GM18519 (cell line): ENCODE data around the gene CAPG.
"Not testable (repeated sequence)": the region's sequence is repeated elsewhere in the genome, so short reads cannot be mapped to it uniquely, and the experiment has no call there.

Experiments used
- ATAC-seq: cut with Tn5 transposase; IDR thresholded peaks from one replicate; pipeline ENCODE4 v1.9.1; 2021; ENCODE audit warnings: mild to moderate bottlenecking, moderate library complexity; ENCODE audit not compliant: unreplicated experiment, low FRiP score

Gene CAPG

GRCh38 chr2:85398426-85399182 lies 11.6 kb downstream of the CAPG start:
- no peak for ATAC-seq

GRCh38 chr2:85397925-85398331 lies 12.2 kb downstream of the CAPG start:
- no peak for ATAC-seq

- ATAC-seq: no peak
Observed at GRCh38 chr2:85396531-85397470, 13.4 kb downstream of the CAPG start.

- ATAC-seq: no peak
Observed at GRCh38 chr2:85395912-85396475, 14.2 kb downstream of the CAPG start.

- no peak for ATAC-seq
Observed at GRCh38 chr2:85394976-85395375, 15.2 kb downstream of the CAPG start.

GRCh38 chr2:85394261-85394681 lies 15.9 kb downstream of the CAPG start:
- ATAC-seq: no peak

GRCh38 chr2:85393836-85394235 lies 16.3 kb downstream of the CAPG start:
- no peak for ATAC-seq

- ATAC-seq: no peak
Observed at GRCh38 chr2:85390941-85391669, 19.1 kb downstream of the CAPG start.

GRCh38 chr2:85388878-85389538 lies 21.2 kb downstream of the CAPG start:
- no peak for ATAC-seq

- no peak for ATAC-seq
Observed at GRCh38 chr2:85387754-85388153, 22.4 kb downstream of the CAPG start.

GRCh38 chr2:85385746-85386145 lies 24.4 kb downstream of the CAPG start:
- no peak for ATAC-seq

GRCh38 chr2:85383850-85384249 lies 26.3 kb downstream of the CAPG start:
- ATAC-seq: no peak

GRCh38 chr2:85383151-85383550 lies 27.0 kb downstream of the CAPG start:
- not testable (repeated sequence) for ATAC-seq

GRCh38 chr2:85380048-85380447 lies 30.1 kb downstream of the CAPG start:
- no peak for ATAC-seq

- ATAC-seq: no peak
Observed at GRCh38 chr2:85378257-85378656, 31.9 kb downstream of the CAPG start.

- no peak for ATAC-seq
Observed at GRCh38 chr2:85377083-85377482, 33.1 kb downstream of the CAPG start.

- ATAC-seq: no peak
Observed at GRCh38 chr2:85376291-85377065, 33.7 kb downstream of the CAPG start.

GRCh38 chr2:85371045-85371444 lies 39.1 kb downstream of the CAPG start:
- no peak for ATAC-seq

- ATAC-seq: no peak
Observed at GRCh38 chr2:85369500-85369899, 40.7 kb downstream of the CAPG start.
